Brain microvascular endothelial cell (primary cell): ENCODE data around the gene LRP8.

Experiments
- DNase-seq: peaks from one replicate; pipeline ENCODE4 v3.0.0-alpha.2; 2020
- H3K27ac ChIP-seq: fragments of 250-450 bp; sonication (Bioruptor Pico); 2 replicates; pipeline ENCODE4 v1.5.1; 2020; ENCODE audit warnings: mild to moderate bottlenecking, moderate library complexity
- H3K27me3 ChIP-seq: fragments of 250-450 bp; sonication (Bioruptor Pico); replicated peaks from 2 replicates; pipeline ENCODE4 v1.5.1; 2020; ENCODE audit warnings: mild to moderate bottlenecking
- H3K36me3 ChIP-seq: fragments of 250-450 bp; sonication (Bioruptor Pico); replicated peaks from 2 replicates; pipeline ENCODE4 v1.5.1; 2020; ENCODE audit warnings: mild to moderate bottlenecking
- H3K4me3 ChIP-seq: 2 replicates; pipeline ENCODE4 v1.5.1; 2011; ENCODE audit warnings: low read depth, mild to moderate bottlenecking, control low read depth, low read length, moderate library complexity
- in situ Hi-C: cut with HindIII; loops from 2 replicates; pipeline ENCODE4 v1.10.0; 2017; ENCODE audit warnings: low sequenced_read_pairs, low pct_ligation_motif_present
- TF ChIP-seq, protein P1 (sequence below): IDR thresholded peaks from 2 replicates; pipeline ENCODE4 v1.5.1; 2011; ENCODE audit warnings: low read depth, mild to moderate bottlenecking, moderate library complexity, low read length, control low read depth, inconsistent platforms; ENCODE audit errors: missing control alignments

The LRP8 gene

DNA sequence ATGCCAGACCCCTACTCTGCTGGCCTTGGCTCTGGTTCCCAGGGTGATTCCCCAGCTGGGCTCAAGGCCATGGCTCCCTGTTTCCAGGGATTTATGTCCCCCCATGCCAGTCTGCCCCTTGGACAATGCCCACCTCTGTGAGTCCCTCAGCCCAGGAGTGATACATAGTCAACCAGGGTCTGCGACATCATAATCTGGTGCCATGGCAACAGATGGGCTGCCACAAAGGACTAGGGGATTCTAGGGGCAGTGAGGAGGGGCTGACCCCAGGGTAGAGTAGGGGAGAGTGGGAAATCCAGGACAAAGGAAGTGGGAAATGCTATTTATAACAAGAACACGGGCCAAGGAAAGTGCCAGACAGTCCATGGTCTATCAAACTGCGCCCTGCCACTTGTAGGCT is 33.8 kb downstream of the LRP8 start:
- TF ChIP-seq, protein P1, sequence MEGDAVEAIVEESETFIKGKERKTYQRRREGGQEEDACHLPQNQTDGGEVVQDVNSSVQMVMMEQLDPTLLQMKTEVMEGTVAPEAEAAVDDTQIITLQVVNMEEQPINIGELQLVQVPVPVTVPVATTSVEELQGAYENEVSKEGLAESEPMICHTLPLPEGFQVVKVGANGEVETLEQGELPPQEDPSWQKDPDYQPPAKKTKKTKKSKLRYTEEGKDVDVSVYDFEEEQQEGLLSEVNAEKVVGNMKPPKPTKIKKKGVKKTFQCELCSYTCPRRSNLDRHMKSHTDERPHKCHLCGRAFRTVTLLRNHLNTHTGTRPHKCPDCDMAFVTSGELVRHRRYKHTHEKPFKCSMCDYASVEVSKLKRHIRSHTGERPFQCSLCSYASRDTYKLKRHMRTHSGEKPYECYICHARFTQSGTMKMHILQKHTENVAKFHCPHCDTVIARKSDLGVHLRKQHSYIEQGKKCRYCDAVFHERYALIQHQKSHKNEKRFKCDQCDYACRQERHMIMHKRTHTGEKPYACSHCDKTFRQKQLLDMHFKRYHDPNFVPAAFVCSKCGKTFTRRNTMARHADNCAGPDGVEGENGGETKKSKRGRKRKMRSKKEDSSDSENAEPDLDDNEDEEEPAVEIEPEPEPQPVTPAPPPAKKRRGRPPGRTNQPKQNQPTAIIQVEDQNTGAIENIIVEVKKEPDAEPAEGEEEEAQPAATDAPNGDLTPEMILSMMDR = no peak
- no peaks in the 10 kb centered on the region for H3K27me3 ChIP-seq
- in situ Hi-C loops = no loop called here
- no peak for DNase-seq
- H3K4me3 ChIP-seq = no peak overlapping the region
- H3K27ac ChIP-seq = no peak overlapping the region
- no peaks in the 10 kb centered on the region for H3K36me3 ChIP-seq

DNA sequence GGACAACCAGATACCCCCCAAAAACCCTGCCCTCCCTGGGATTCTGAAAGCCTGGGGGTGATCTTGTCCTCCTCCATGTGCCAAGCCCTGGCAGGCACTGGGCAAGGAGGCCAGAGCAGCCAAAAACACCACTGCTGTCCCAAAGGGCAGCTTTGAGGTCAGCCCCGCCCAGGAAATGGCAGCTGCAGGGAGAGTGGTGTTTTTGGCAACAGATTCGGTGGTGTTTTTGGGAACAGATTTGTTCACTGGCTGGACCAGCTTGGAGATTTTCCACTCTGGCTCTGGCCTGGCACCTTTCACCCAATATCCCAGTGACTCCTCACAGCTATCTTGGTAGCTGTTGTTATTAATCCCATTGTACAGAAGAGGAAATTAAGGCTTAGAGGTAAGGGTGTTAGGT is 34.7 kb downstream of the LRP8 start:
- Histone ChIP-seq H3K4me3 (no peak overlapping the region), H3K27ac (no peak overlapping the region), H3K27me3 (no peaks in the 10 kb centered on the region), H3K36me3 (no peaks in the 10 kb centered on the region)
- no peak for DNase-seq
- in situ Hi-C loops = no loop called here
- TF ChIP-seq, protein P1 = no peak

DNA sequence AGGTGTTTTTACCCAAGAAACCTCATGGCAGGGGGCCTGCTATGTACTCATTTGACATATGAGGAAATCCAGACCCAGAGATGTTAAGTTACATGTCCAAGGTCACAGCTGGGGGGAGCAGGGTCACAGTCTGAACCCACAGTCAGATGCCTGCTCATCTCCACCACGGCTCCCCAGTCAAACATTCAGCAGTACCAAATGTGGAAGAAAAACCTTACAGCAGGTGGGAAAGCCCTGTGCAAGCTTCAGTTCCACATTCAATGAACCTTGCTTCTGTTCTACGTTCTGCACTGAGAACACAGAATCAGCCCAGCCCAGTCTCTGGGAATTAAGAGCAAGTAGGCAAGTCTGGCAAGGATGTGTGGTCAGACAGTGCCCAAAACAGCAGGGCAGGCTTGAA is 35.2 kb downstream of the LRP8 start:
- TF ChIP-seq, protein P1 = no peak
- Histone ChIP-seq H3K4me3 (no peak overlapping the region), H3K27me3 (no peaks in the 10 kb centered on the region), H3K36me3 (no peaks in the 10 kb centered on the region), H3K27ac (no peak overlapping the region)
- DNase-seq = no peak
- in situ Hi-C loops = no loop called here

- in situ Hi-C loops = no loop called here
- TF ChIP-seq, protein P1 = peak; percentile 27
- H3K27ac ChIP-seq = no peak overlapping the region
- H3K36me3 ChIP-seq = no peaks in the 10 kb centered on the region
- peak; percentile 7 for DNase-seq
- no peaks in the 10 kb centered on the region for H3K27me3 ChIP-seq
- no peak overlapping the region for H3K4me3 ChIP-seq
Measured at GRCh38 chr1:53291574-53291973, 36.3 kb downstream of the LRP8 start.

DNA sequence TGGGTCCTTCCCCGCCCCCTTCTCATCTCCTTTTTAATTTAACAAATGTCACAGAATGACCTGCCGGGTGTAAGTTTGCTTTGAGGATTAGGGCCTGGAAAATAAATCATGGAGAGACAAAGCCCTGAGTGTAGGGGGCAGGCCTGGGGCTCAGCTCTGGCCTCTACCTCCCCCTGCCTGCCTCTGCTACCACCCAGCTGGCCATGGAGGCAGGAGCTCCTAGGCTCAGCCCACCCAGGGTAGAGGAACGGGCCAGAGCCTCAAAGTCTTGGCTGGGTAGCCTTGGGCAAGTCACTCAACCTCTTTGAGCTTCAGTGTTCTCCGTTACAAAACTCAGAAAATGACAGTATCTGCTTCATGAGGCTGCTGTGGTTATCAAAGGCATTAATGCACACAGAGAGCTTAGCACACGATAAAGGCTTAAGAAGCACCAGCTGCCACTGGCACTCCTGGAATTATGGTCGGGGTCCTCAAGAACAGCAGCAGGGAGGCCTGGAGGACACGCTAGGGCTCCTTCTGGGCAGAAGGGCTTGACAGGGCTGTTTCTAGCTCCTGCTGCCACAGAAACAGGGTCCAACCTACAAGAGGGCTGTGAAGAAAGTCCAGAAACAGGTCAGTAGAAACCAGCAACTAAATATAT is 39.0 kb downstream of the LRP8 start:
- in situ Hi-C loops = no loop called here
- Histone ChIP-seq H3K36me3 (no peaks in the 10 kb centered on the region), H3K27me3 (no peaks in the 10 kb centered on the region), H3K27ac (no peak overlapping the region), H3K4me3 (no peak overlapping the region)
- TF ChIP-seq, protein P1 = no peak
- no peak for DNase-seq

DNA sequence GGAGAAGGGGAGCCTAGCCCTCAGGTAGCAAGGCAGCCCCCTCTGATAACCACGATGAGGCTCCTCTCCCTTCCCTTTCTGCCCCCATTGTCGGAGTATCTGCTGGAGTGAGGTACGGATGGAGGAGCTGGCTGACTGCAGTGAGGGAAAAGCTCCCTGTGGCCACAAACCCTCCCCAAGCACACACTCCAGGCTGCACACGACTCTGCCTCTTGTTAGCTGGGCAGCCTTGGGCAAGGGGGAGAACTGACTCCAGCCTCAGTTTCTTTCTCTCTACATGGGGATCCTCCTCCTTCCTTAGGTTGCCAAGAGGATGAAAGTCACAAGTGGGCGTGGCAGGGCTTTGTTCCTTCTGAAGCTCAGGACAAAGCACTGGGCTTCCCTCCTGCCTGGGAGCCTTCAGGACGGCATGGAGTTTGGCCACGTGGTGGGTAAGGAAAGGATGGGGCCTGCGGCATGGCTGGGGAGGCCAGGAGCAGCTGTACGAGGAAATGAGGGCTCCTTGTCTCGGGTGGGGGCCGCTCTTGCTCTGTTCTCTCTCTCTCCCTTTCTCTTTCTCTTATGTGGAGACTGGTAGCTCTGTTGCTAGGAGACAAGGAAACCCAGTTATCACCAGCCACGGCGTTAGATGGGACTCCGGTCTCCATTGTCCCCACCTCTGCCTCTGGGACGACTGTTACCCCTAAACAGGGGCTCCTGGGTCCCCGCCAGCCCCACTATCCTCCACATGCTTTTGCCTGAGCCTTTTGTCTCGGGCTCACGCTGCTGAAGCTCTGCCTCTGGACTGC is 39.7 kb downstream of the LRP8 start:
- DNase-seq = no peak
- Histone ChIP-seq H3K4me3 (no peak overlapping the region), H3K36me3 (no peaks in the 10 kb centered on the region), H3K27me3 (no peaks in the 10 kb centered on the region), H3K27ac (no peak overlapping the region)
- in situ Hi-C loops = no loop called here
- TF ChIP-seq, protein P1 = no peak
